Transverse colon (tissue), 3 donors: Measurements from ENCODE around the gene STAU1.

Source experiments
- CTCF ChIP-seq, 5 experiments: fragments of 200-600 bp in 3 of 5; fragments of 450-650 bp in 2 of 5; sonication (generic) in 3 of 5; IDR thresholded peaks; 1 replicate in 2 of 5; 2 replicates in 3 of 5; pipeline ENCODE4 v1.5.1; 2016 to 2017; ENCODE audit warnings: antibody characterized with exemption in 5 of 5, inconsistent platforms in 3 of 5, mild to moderate bottlenecking in 2 of 5, moderate library complexity in 1 of 5
- EP300 ChIP-seq: sonication (generic); formaldehyde crosslinking; IDR thresholded peaks from one replicate; pipeline ENCODE4 v1.6.1; 2017; ENCODE audit warnings: antibody characterized with exemption, low read depth
- POLR2A ChIP-seq: fragments of 450-650 bp; IDR thresholded peaks from one replicate; pipeline ENCODE4 v1.6.1; 2016; ENCODE audit warnings: antibody characterized with exemption, mild to moderate bottlenecking, moderate library complexity

DNA sequence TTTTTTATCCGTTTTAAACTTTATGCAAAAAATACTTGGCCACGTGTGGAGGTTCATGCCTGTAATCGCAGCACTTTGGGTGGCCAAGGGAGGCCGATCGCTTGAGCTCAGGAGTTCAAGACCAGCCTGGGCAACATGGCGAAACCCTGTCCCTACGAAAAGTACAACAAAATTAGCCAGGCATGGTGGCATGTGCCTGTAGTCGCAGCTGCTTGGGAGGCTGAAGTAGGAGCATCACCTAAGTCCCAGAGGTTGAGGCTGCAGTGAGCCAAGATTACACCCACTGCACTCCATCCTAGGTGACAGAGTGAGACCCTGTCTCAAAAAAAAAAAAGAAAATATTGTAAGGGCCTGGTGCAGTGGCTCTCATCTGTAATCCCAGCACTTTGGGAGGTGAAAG, 97.0 kb downstream of the STAU1 start:
- no peak for TF ChIP-seq CTCF (IDR thresholded peaks at IDR 0.05)
- no peak for TF ChIP-seq POLR2A
- TF ChIP-seq EP300 = no peak
